HCT116 (cell line): Measurements from ENCODE around the gene CAPN1. TPM values are rescaled to one million over a fixed set of nuclear protein-coding genes. Genes with fewer than 3 reads are reported as not detected.

Experiments used
- ATAC-seq: fragments of 200-7000 bp; cut with Tn5 transposase; 2 replicates; pipeline ENCODE4 v1.9.1; 2020; ENCODE audit warnings: mild to moderate bottlenecking, moderate library complexity
- BruUV-seq: library from RNA; stranded (reverse); fragments of 400-500 nt; replicated peaks from 2 replicates; lab custom pipeline; 2021; lab: Mats Ljungman, UMichigan
- CTCF ChIA-PET: fragments of 300-600 bp; sonication (Branson Sonifier 250); formaldehyde crosslinking; loops from one replicate; lab custom pipeline; 2021; ENCODE audit warnings: antibody characterized with exemption; lab: Charles Lee
- POLR2A ChIA-PET: fragments of 300-600, 350-600 bp; sonication (Branson Sonifier 250); formaldehyde crosslinking; loops from one replicate; lab custom pipeline; 2021; ENCODE audit warnings: antibody characterized with exemption; lab: Charles Lee
- RAD21 ChIA-PET, 2 experiments: fragments of 300-600 bp; sonication (Branson Sonifier 250); formaldehyde crosslinking; loops; one replicate each; lab custom pipeline; 2023; ENCODE audit warnings: low total read pairs in 2 of 2; ENCODE audit not compliant: uncharacterized antibody in 2 of 2, unreplicated experiment in 2 of 2, low non-redundant PET in 1 of 2; lab: Charles Lee
- DNase-seq: peaks from one replicate; pipeline ENCODE4 v3.0.0-alpha.2; 2010; ENCODE audit warnings: low read depth, low spot score
- H2AFZ ChIP-seq: fragments of 200-600 bp; shearing (Covaris generic), sonication (generic); 2 replicates; pipeline ENCODE4 v1.6.1; 2017; ENCODE audit warnings: low read depth, mixed run types, mixed read lengths, antibody characterized with exemption, low read length; ENCODE audit not compliant: poor library complexity, severe bottlenecking
- H3K27ac ChIP-seq: 2 replicates; pipeline ENCODE4 v1.5.1; 2012; ENCODE audit warnings: low read depth, low read length
- H3K27me3 ChIP-seq: fragments of 200-600 bp; sonication (generic); 2 replicates; pipeline ENCODE4 v1.6.1; 2016; ENCODE audit warnings: mixed run types, low read length, mixed read lengths; ENCODE audit not compliant: insufficient read depth
- H3K36me3 ChIP-seq, 2 experiments: fragments of 200-500 bp in 1 of 2; fragments of 200-600 bp in 1 of 2; sonication (Bioruptor generic) in 1 of 2; sonication (generic) in 1 of 2; 2 replicates each; pipeline versions ENCODE4 v1.5.1 to v1.6.1; 2014 to 2016; ENCODE audit warnings: low read length in 2 of 2, inconsistent platforms in 1 of 2, mixed read lengths in 1 of 2, mixed run types in 1 of 2; ENCODE audit not compliant: insufficient read depth in 2 of 2, control insufficient read depth in 1 of 2
- H3K4me1 ChIP-seq, 2 experiments: fragments of 200-600 bp in 1 of 2; sonication (generic) in 1 of 2; 2 replicates each; pipeline versions ENCODE4 v1.5.1 to v1.6.1; 2012 to 2017; ENCODE audit warnings: low read length in 2 of 2, inconsistent platforms in 1 of 2, mild to moderate bottlenecking in 1 of 2, mixed read lengths in 1 of 2, mixed run types in 1 of 2, moderate library complexity in 1 of 2; ENCODE audit not compliant: insufficient read depth in 2 of 2, control insufficient read depth in 1 of 2
- H3K4me2 ChIP-seq: fragments of 200-600 bp; sonication (generic); 2 replicates; pipeline ENCODE4 v1.6.1; 2017; ENCODE audit warnings: mixed run types, low read length, mixed read lengths
- H3K4me3 ChIP-seq, 2 experiments: fragments of 200-600 bp in 1 of 2; sonication (generic) in 1 of 2; replicated peaks in 1 of 2; 2 replicates each; pipeline ENCODE4 v1.5.1; 2011 to 2016; ENCODE audit warnings: low read length in 2 of 2, control low read depth in 1 of 2, low read depth in 1 of 2, mild to moderate bottlenecking in 1 of 2, mixed read lengths in 1 of 2, mixed run types in 1 of 2
- H3K79me2 ChIP-seq: fragments of 200-600 bp; sonication (generic); 2 replicates; pipeline ENCODE4 v1.6.1; 2017; ENCODE audit warnings: mild to moderate bottlenecking, mixed run types, low read length, moderate library complexity, mixed read lengths; ENCODE audit not compliant: insufficient read depth
- H3K9ac ChIP-seq: fragments of 200-600 bp; sonication (generic); 2 replicates; pipeline ENCODE4 v1.6.1; 2016; ENCODE audit warnings: low read length, mixed read lengths
- H3K9me2 ChIP-seq: fragments of 200-600 bp; sonication (generic), shearing (Covaris generic); 2 replicates; pipeline ENCODE4 v1.6.1; 2017; ENCODE audit warnings: mixed run types, mild to moderate bottlenecking, moderate library complexity; ENCODE audit not compliant: insufficient read depth
- H3K9me3 ChIP-seq, 2 experiments: fragments of 200-500 bp in 1 of 2; fragments of 200-600 bp in 1 of 2; sonication (Bioruptor generic) in 1 of 2; sonication (generic) in 1 of 2; 2 replicates each; pipeline ENCODE4 v1.6.1; 2014 to 2017; ENCODE audit warnings: low read length in 2 of 2, mixed read lengths in 2 of 2, inconsistent platforms in 1 of 2, low read depth in 1 of 2, mild to moderate bottlenecking in 1 of 2, mixed run types in 1 of 2, moderate library complexity in 1 of 2; ENCODE audit not compliant: control insufficient read depth in 1 of 2, insufficient read depth in 1 of 2
- H4K20me1 ChIP-seq: fragments of 200-600 bp; sonication (generic), shearing (Covaris generic); 2 replicates; pipeline ENCODE4 v1.6.1; 2017; ENCODE audit warnings: mixed run types, mild to moderate bottlenecking, moderate library complexity; ENCODE audit not compliant: insufficient read depth
- ATF3 ChIP-seq: IDR thresholded peaks from 2 replicates; pipeline ENCODE4 v1.6.1; 2012
- CBX3 ChIP-seq: IDR thresholded peaks from 2 replicates; pipeline ENCODE4 v1.6.1; 2012; ENCODE audit warnings: low read depth
- ELF1 ChIP-seq: IDR thresholded peaks from 2 replicates; pipeline ENCODE4 v1.6.1; 2012; ENCODE audit warnings: low read depth, borderline replicate concordance
- EZH2phosphoT487 ChIP-seq: fragments of 200-600 bp; IDR thresholded peaks from 2 replicates; pipeline ENCODE4 v1.6.1; 2018; ENCODE audit warnings: antibody characterized with exemption, borderline replicate concordance
- RAD21 ChIP-seq: IDR thresholded peaks from 2 replicates; pipeline ENCODE4 v1.6.1; 2012; ENCODE audit warnings: low read depth, mild to moderate bottlenecking
- SRF ChIP-seq: IDR thresholded peaks from 2 replicates; pipeline ENCODE4 v1.6.1; 2012; ENCODE audit warnings: low read depth
- TCF7L2 ChIP-seq: IDR thresholded peaks from 2 replicates; pipeline ENCODE4 v1.7.0; 2011; ENCODE audit warnings: borderline replicate concordance, inconsistent platforms; ENCODE audit not compliant: insufficient read depth, insufficient read length; ENCODE audit errors: extremely low read depth
- YY1 ChIP-seq: IDR thresholded peaks from 2 replicates; pipeline ENCODE4 v1.6.1; 2011; ENCODE audit warnings: low read length, low read depth, moderate library complexity, mild to moderate bottlenecking; ENCODE audit not compliant: insufficient replicate concordance; ENCODE audit errors: extremely low read depth
- ZBTB33 ChIP-seq: IDR thresholded peaks from 2 replicates; pipeline ENCODE4 v1.6.1; 2011; ENCODE audit warnings: mild to moderate bottlenecking, low read length, moderate library complexity; ENCODE audit not compliant: insufficient replicate concordance; ENCODE audit errors: extremely low read depth
- ZFX ChIP-seq: fragments of 450-650 bp; IDR thresholded peaks from 2 replicates; pipeline ENCODE4 v1.6.1; 2017
- ZNF274 ChIP-seq: fragments of 200-500 bp; sonication (Bioruptor generic); IDR thresholded peaks from 2 replicates; pipeline ENCODE4 v1.6.1; 2014; ENCODE audit warnings: mild to moderate bottlenecking, low read depth, low read length, inconsistent platforms
- intact Hi-C: fragments of 100-400 bp; cut with micrococcal nuclease; formaldehyde crosslinking; loops from 2 replicates; pipeline ENCODE4 v1.10.0; 2022
- total RNA-seq: library from RNA; stranded (reverse); gene quantifications from one replicate; pipeline ENCODE4 v1.2.1, GENCODE V29; 2021; ENCODE audit not compliant: unreplicated experiment
- TF ChIP-seq, protein P1 (sequence below), 3 experiments: fragments of 200-600 bp in 1 of 3; sonication (generic) in 1 of 3; IDR thresholded peaks in 2 of 3; conservative IDR thresholded peaks in 1 of 3; 2 replicates each; pipeline ENCODE4 v1.5.1; 2012 to 2017; ENCODE audit warnings: low read depth in 2 of 3, low read length in 2 of 3, antibody characterized with exemption in 1 of 3, borderline replicate concordance in 1 of 3, control low read depth in 1 of 3, mild to moderate bottlenecking in 1 of 3, mixed read lengths in 1 of 3, mixed run types in 1 of 3, moderate library complexity in 1 of 3; ENCODE audit not compliant: insufficient read depth in 1 of 3

CAPN1 gene
- total RNA-seq, 1 experiment from 2014 or later, result 279 TPM

GRCh38 chr11:65204143-65204542 lies 22.4 kb downstream of the CAPN1 start:
- no peak overlapping the region for H3K4me2 ChIP-seq
- H3K27ac ChIP-seq, result no peak overlapping the region
- H4K20me1 ChIP-seq, result no peaks in the 10 kb centered on the region
- ATAC-seq, result no peak
- H3K4me1 ChIP-seq, result no peaks in the 10 kb centered on the region; a peak in 1 of 4 replicates
- ChIA-PET RAD21 (no interaction called here), POLR2A (no interaction called here)
- peaks cover 20 to 45% of the 10 kb centered on the region in 2 experiments for H3K36me3 ChIP-seq
- H3K9me3 ChIP-seq, result no peaks in the 10 kb centered on the region
- no peak overlapping the region for H3K9ac ChIP-seq
- TF ChIP-seq ELF1, result no peak
- TF ChIP-seq EZH2phosphoT487, result no peak
- no peak for TF ChIP-seq CBX3
- no peak for TF ChIP-seq ATF3
- TF ChIP-seq ZFX, result no peak
- no peak for TF ChIP-seq ZNF274
- TF ChIP-seq, all 23 proteins: peak for 0
- CTCF ChIA-PET, result interaction anchor here (1.6 kb wide), 1 partner anchor 47 kb away, joined by 6 read pairs; no protein-coding TSS in a partner anchor
- BruUV-seq, result no TSS peak
- Histone ChIP-seq H3K79me2 (no peaks in the 10 kb centered on the region), H3K4me3 (no peak overlapping the region), H3K9me2 (no peaks in the 10 kb centered on the region), H2AFZ (no peak overlapping the region), H3K27me3 (no peaks in the 10 kb centered on the region)
- DNase-seq, result no peak
- intact Hi-C loops, result loop anchor here (2.0 kb wide), 1 partner anchor 51 kb away; no protein-coding TSS in a partner anchor

DNA sequence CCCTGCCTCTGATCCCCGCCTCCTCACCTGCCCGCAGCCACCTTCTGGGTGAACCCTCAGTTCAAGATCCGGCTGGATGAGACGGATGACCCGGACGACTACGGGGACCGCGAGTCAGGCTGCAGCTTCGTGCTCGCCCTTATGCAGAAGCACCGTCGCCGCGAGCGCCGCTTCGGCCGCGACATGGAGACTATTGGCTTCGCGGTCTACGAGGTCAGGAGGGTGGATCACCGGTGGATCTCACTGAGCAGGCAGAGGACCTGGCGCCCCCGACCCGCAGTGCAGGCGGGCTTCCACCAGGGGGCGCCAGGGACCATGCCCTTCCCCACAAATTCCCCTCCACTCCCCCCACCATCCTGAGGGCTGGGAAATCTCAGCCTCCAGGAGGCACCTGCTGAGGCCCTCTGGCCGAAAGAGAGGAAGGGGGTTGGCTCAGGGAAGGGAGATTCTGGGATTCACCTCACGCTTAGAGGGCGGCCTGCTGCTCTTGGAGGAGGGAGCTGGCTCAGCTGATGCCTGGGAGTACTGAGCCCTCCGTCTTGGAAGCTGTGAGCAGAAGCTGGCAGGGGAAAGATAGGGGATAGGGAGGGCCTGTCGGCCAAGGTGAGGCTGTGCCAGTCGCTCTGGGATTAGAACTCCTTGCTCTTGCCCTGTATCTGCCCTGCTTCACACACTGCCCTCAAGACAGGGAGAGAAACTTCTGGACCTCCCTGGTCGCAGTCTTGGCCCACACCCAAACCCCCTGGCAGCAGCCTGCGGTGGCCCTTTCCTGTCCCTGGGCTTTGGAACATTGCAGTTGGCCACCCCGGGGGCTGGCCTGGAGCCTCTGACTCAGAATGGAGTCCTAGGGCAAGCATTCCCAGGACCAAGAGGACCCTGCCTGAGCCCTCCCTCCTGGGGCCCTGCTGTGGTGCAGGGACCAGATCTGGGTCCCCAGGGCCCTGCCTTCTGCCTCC lies 23.2 kb downstream of the CAPN1 start:
- Histone ChIP-seq H3K4me1 (no peaks in the 10 kb centered on the region; a peak in 1 of 4 replicates), H3K36me3 (peaks cover 15 to 47% of the 10 kb centered on the region in 2 experiments), H3K4me3 (no peak overlapping the region), H3K27ac (no peak overlapping the region), H3K9me2 (no peaks in the 10 kb centered on the region), H4K20me1 (no peaks in the 10 kb centered on the region), H3K9ac (no peak overlapping the region), H2AFZ (no peak overlapping the region), H3K27me3 (no peaks in the 10 kb centered on the region), H3K9me3 (no peaks in the 10 kb centered on the region), H3K79me2 (no peaks in the 10 kb centered on the region), H3K4me2 (no peak overlapping the region)
- ChIA-PET CTCF (no interaction called here), RAD21 (no interaction called here), POLR2A (no interaction called here)
- intact Hi-C loops, result loop anchor here (2.0 kb wide), 1 partner anchor 50 kb away; no protein-coding TSS in a partner anchor
- BruUV-seq, result no TSS peak
- DNase-seq (no peak), ATAC-seq (peak; percentile 86)
- TF ChIP-seq EZH2phosphoT487 (no peak), RAD21 (peak; percentile 72), CBX3 (no peak), TCF7L2 (no peak), SRF (no peak), ZBTB33 (no peak), YY1 (no peak)
- TF ChIP-seq, protein P1, sequence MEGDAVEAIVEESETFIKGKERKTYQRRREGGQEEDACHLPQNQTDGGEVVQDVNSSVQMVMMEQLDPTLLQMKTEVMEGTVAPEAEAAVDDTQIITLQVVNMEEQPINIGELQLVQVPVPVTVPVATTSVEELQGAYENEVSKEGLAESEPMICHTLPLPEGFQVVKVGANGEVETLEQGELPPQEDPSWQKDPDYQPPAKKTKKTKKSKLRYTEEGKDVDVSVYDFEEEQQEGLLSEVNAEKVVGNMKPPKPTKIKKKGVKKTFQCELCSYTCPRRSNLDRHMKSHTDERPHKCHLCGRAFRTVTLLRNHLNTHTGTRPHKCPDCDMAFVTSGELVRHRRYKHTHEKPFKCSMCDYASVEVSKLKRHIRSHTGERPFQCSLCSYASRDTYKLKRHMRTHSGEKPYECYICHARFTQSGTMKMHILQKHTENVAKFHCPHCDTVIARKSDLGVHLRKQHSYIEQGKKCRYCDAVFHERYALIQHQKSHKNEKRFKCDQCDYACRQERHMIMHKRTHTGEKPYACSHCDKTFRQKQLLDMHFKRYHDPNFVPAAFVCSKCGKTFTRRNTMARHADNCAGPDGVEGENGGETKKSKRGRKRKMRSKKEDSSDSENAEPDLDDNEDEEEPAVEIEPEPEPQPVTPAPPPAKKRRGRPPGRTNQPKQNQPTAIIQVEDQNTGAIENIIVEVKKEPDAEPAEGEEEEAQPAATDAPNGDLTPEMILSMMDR (IDR thresholded peaks at IDR 0.05 in 2 of 3, conservative IDR thresholded peaks at IDR 0.05 in 1 of 3; ENCODE audit: borderline replicate concordance in 1 of 3, insufficient read depth in 1 of 3, low read depth in 2 of 3, low read length in 2 of 3), result peak; percentile 71 to 96 (median 95)
